Measurements from ENCODE around the gene HCAR1. TPM values are rescaled to one million over a fixed set of nuclear protein-coding genes. Genes with fewer than 3 reads are reported as not detected.

The HCAR1 gene
- not detected in 2 replicates for total RNA-seq
- under 0.01 TPM for total RNA-seq (2013)
- polyA plus RNA-seq = 0.06 and 0.09 TPM in 2 replicates
- 0.07 and 0.09 TPM in 2 replicates for polyA minus RNA-seq

GRCh38 chr12:122730215-122731014 is at the start of gene HCAR1:
Gene HCAR1, minus strand, starts transcription at chr12:122730844. Its CDS starts 505 bp downstream, at chr12:122730339.
- DNase-seq (no peak), ATAC-seq (ENCODE audit: low read depth) (no peak)
- H4K20me1 ChIP-seq (ENCODE audit: control insufficient read depth, insufficient read depth, low read length, poor library complexity, severe bottlenecking) = no peaks in the 10 kb centered on the region
- H3K27me3 ChIP-seq (replicated peaks in 1 of 4; ENCODE audit: control extremely low read depth in 1 of 4, control insufficient read depth in 3 of 4, insufficient read depth in 4 of 4, low read length in 3 of 4) = no peaks in the 10 kb centered on the region
- H3K4me1 ChIP-seq (ENCODE audit: control insufficient read depth in 2 of 2, insufficient read depth in 2 of 2, low read length in 2 of 2) = peaks cover 33 to 36% of the 10 kb centered on the region in 2 donors
- peak within 1 kb of the TSS; percentile 50 for H3K27ac Mint-ChIP-seq
- no peak within 1 kb of the TSS for H3K4me3 Mint-ChIP-seq
- CTCF ChIA-PET = no interaction called here
- no peaks in the 10 kb centered on the region for H3K79me2 ChIP-seq (ENCODE audit: control insufficient read depth, insufficient read depth, low read length)
- H3K4me1 Mint-ChIP-seq = peaks cover 36% of the 10 kb centered on the region
- WGBS (ENCODE audit: insufficient coverage) = 89% methylated on average over 25 of the region's 32 CpGs
- H3K9me3 ChIP-seq (ENCODE audit: control extremely low read depth in 1 of 3, control insufficient read depth in 2 of 3, insufficient read depth in 1 of 3, low read length in 2 of 3) = no peaks in the 10 kb centered on the region
- intact Hi-C loops (cut with micrococcal nuclease) = no loop called here
- H3K27ac ChIP-seq (ENCODE audit: low read length in 2 of 2) = no peak within 1 kb of the TSS
- H3K4me3 ChIP-seq (ENCODE audit: control extremely low read depth in 1 of 5, extremely low read depth in 1 of 5, insufficient read depth in 1 of 5, low read depth in 2 of 5, low read length in 4 of 5) = no peak within 1 kb of the TSS
- H3K4me2 ChIP-seq (replicated peaks; ENCODE audit: low read depth, low read length, poor library complexity, severe bottlenecking) = no peak within 1 kb of the TSS
- no peak within 1 kb of the TSS for H3K9ac ChIP-seq (ENCODE audit: low read length)
- TF ChIP-seq EZH2 (IDR thresholded peaks at IDR 0.05; ENCODE audit: borderline replicate concordance, insufficient read depth, low read depth, low read length, poor library complexity, severe bottlenecking) (no peak), CTCF (IDR thresholded peaks at IDR 0.05) (no peak)
- no peaks in the 10 kb centered on the region for H3K36me3 ChIP-seq (replicated peaks in 1 of 2; ENCODE audit: control extremely low read depth in 1 of 2, control insufficient read depth in 1 of 2, extremely low read depth in 1 of 2, insufficient read depth in 2 of 2, low read length in 1 of 2)
- POLR2A ChIA-PET = no interaction called here
- H2AFZ ChIP-seq (ENCODE audit: insufficient read depth, low read depth, low read length, poor library complexity, severe bottlenecking) = no peak within 1 kb of the TSS
- no peaks in the 10 kb centered on the region for H3K27me3 Mint-ChIP-seq
- no peaks in the 10 kb centered on the region for H3K9me3 Mint-ChIP-seq (ENCODE audit: insufficient read depth)

- Histone ChIP-seq H3K27me3 (replicated peaks in 1 of 4; ENCODE audit: control extremely low read depth in 1 of 4, control insufficient read depth in 3 of 4, insufficient read depth in 4 of 4, low read length in 3 of 4) (no peaks in the 10 kb centered on the region), H2AFZ (ENCODE audit: insufficient read depth, low read depth, low read length, poor library complexity, severe bottlenecking) (no peak overlapping the region), H4K20me1 (ENCODE audit: control insufficient read depth, insufficient read depth, low read length, poor library complexity, severe bottlenecking) (peaks cover 48% of the 10 kb centered on the region), H3K4me3 (ENCODE audit: control extremely low read depth in 1 of 5, extremely low read depth in 1 of 5, insufficient read depth in 1 of 5, low read depth in 2 of 5, low read length in 4 of 5) (no peak overlapping the region), H3K9me3 (ENCODE audit: control extremely low read depth in 1 of 3, control insufficient read depth in 2 of 3, insufficient read depth in 1 of 3, low read length in 2 of 3) (no peaks in the 10 kb centered on the region), H3K27ac (ENCODE audit: low read length in 2 of 2) (no peak overlapping the region), H3K4me1 (ENCODE audit: control insufficient read depth in 2 of 2, insufficient read depth in 2 of 2, low read length in 2 of 2) (peaks cover 9 to 12% of the 10 kb centered on the region in 2 donors), H3K36me3 (replicated peaks in 1 of 2; ENCODE audit: control extremely low read depth in 1 of 2, control insufficient read depth in 1 of 2, extremely low read depth in 1 of 2, insufficient read depth in 2 of 2, low read length in 1 of 2) (peaks cover 4 to 79% of the 10 kb centered on the region in 2 experiments), H3K9ac (ENCODE audit: low read length) (no peak overlapping the region), H3K79me2 (ENCODE audit: control insufficient read depth, insufficient read depth, low read length) (peaks cover 67% of the 10 kb centered on the region), H3K4me2 (replicated peaks; ENCODE audit: low read depth, low read length, poor library complexity, severe bottlenecking) (no peak overlapping the region)
- ChIA-PET CTCF (interaction anchor here (1.3 kb wide), 1 partner anchor 195 kb away, joined by 3 read pairs; no protein-coding TSS in a partner anchor), POLR2A (interaction anchor here (0.6 kb wide), 1 partner anchor 442 kb away, joined by 3 read pairs; no protein-coding TSS in a partner anchor)
- DNase-seq = no peak
- Mint-ChIP-seq H3K9me3 (ENCODE audit: insufficient read depth) (no peaks in the 10 kb centered on the region), H3K27me3 (no peaks in the 10 kb centered on the region), H3K4me1 (peaks cover 30% of the 10 kb centered on the region), H3K27ac (no peak overlapping the region), H3K4me3 (no peak overlapping the region)
- no peak for ATAC-seq (ENCODE audit: low read depth)
- WGBS (ENCODE audit: insufficient coverage) = 100% methylated on average over 1 of the region's 1 CpG
- TF ChIP-seq CTCF (IDR thresholded peaks at IDR 0.05) = no peak
- intact Hi-C loops (cut with micrococcal nuclease) = no loop called here
Measured at GRCh38 chr12:122757568-122757967, 26.9 kb upstream of the HCAR1 start.

Measured in B cell (primary cell).